ENCODE data around the gene EPHA4.
A peak's percentile ranks its signal among the peaks of the same experiment; 100 is the strongest.
"Not testable (repeated sequence)": the region's sequence is repeated elsewhere in the genome, so short reads cannot be mapped to it uniquely, and the experiment has no call there.

EPHA4 gene

GRCh38 chr2:221539246-221539645 is 32.9 kb downstream of the EPHA4 start:
- no peak for DNase-seq (ENCODE audit: low read depth in 2 of 2)

- DNase-seq (ENCODE audit: low read depth in 2 of 2), result no peak
Observed at GRCh38 chr2:221535824-221536223, 36.3 kb downstream of the EPHA4 start.

- DNase-seq (ENCODE audit: low read depth in 2 of 2), result no peak
Observed at GRCh38 chr2:221533299-221533698, 38.8 kb downstream of the EPHA4 start.

GRCh38 chr2:221532641-221533040 is 39.5 kb downstream of the EPHA4 start:
- no peak for DNase-seq (ENCODE audit: low read depth in 2 of 2)

- DNase-seq (ENCODE audit: low read depth in 2 of 2), result no peak
Observed at GRCh38 chr2:221530653-221531037, 41.5 kb downstream of the EPHA4 start.

- DNase-seq (ENCODE audit: low read depth in 2 of 2), result no peak
Observed at GRCh38 chr2:221529943-221530652, 42.0 kb downstream of the EPHA4 start.

- DNase-seq (ENCODE audit: low read depth in 2 of 2), result no peak
Observed at GRCh38 chr2:221529177-221529942, 42.7 kb downstream of the EPHA4 start.

- DNase-seq (ENCODE audit: low read depth in 2 of 2), result no peak
Observed at GRCh38 chr2:221527776-221528309, 44.3 kb downstream of the EPHA4 start.

GRCh38 chr2:221524158-221524557 is 47.9 kb downstream of the EPHA4 start:
- no peak for DNase-seq (ENCODE audit: low read depth in 2 of 2)

GRCh38 chr2:221521233-221521845 is 50.8 kb downstream of the EPHA4 start:
- DNase-seq (ENCODE audit: low read depth in 2 of 2), result no peak

GRCh38 chr2:221518935-221519625 is 53.0 kb downstream of the EPHA4 start:
- DNase-seq (ENCODE audit: low read depth in 2 of 2), result no peak

GRCh38 chr2:221518201-221518934 is 53.7 kb downstream of the EPHA4 start:
- no peak for DNase-seq (ENCODE audit: low read depth in 2 of 2)

- peak; percentile 22 to 33 for DNase-seq (ENCODE audit: low read depth in 2 of 2)
Observed at GRCh38 chr2:221517696-221518151, 54.4 kb downstream of the EPHA4 start.

- no peak for DNase-seq (ENCODE audit: low read depth in 2 of 2)
Observed at GRCh38 chr2:221517146-221517695, 54.9 kb downstream of the EPHA4 start.

GRCh38 chr2:221515864-221516263 is 56.2 kb downstream of the EPHA4 start:
- DNase-seq (ENCODE audit: low read depth in 2 of 2), result no peak

- DNase-seq (ENCODE audit: low read depth in 2 of 2), result no peak
Observed at GRCh38 chr2:221514305-221515040, 57.6 kb downstream of the EPHA4 start.

GRCh38 chr2:221513232-221513631 is 58.9 kb downstream of the EPHA4 start:
- DNase-seq (ENCODE audit: low read depth in 2 of 2), result no peak

- not testable (repeated sequence) for DNase-seq (ENCODE audit: low read depth in 2 of 2)
Observed at GRCh38 chr2:221511325-221511724, 60.8 kb downstream of the EPHA4 start.

- no peak for DNase-seq (ENCODE audit: low read depth in 2 of 2)
Observed at GRCh38 chr2:221506469-221506868, 65.6 kb downstream of the EPHA4 start.

- DNase-seq (ENCODE audit: low read depth in 2 of 2), result no peak
Observed at GRCh38 chr2:221505605-221506004, 66.5 kb downstream of the EPHA4 start.
